NCI-H1417 (cell line): Measurements from ENCODE around the gene MYO16.
A peak's percentile ranks its signal among the peaks of the same experiment; 100 is the strongest.
"Not testable (repeated sequence)": the region's sequence is repeated elsewhere in the genome, so short reads cannot be mapped to it uniquely, and the experiment has no call there.

Source experiments
- DNase-seq, 3 experiments: peaks; one replicate each; lab custom pipeline; 2025; lab: John Stamatoyannopoulos, UW

MYO16 gene

DNA sequence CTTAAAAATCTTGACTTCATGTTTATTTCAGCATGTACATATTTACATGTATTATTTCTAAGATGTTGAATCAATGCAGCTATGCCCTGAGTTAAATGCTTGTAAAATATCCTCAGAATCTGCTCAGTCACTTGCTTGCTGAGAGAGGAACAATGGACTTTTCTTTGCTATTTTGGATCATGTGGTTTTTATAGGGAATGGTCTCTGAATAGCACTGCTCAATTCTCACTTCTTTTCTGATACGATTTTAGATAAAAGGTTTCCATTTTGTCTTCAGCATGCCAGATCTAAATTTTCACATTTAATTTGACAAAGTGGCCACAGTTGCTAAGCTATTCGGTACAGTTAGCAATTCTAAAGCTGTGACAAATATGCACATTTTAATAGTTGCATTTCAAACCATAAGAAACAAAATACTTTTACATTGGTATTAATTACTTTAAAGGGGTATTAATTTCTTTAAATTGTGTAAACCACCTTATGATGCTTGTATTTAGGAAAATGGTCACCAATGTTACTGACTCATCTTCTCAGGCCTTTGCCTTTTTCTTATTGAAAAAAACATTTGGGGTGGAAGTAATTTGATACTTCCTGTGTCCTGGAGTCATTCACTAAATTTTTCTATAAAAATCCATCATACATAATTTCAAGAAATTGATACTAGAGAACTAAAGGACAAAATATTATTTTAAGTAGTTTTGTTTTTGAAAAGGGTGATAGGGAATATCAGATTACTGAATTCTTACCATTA, 113.5 kb downstream of the MYO16 start:
- DNase-seq: no peak

DNA sequence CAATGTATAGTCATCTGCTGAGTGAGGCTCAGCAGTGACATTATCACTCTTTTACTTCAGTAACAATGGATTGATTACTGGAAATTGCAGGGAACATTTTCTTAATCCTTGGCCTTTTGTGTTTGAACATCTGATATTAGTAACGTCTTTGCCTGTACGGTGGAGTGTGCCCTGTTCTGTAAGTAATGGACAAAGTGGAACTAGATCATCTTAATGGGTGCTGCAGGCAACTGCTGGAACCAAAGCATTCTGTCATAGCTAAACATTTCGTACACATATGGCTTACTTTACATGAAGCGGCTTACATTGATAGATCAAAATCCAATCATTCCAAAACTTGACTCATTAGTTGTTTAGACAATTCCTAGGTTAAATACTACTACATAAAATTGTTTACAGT, 114.1 kb downstream of the MYO16 start:
- DNase-seq: no peak

DNA sequence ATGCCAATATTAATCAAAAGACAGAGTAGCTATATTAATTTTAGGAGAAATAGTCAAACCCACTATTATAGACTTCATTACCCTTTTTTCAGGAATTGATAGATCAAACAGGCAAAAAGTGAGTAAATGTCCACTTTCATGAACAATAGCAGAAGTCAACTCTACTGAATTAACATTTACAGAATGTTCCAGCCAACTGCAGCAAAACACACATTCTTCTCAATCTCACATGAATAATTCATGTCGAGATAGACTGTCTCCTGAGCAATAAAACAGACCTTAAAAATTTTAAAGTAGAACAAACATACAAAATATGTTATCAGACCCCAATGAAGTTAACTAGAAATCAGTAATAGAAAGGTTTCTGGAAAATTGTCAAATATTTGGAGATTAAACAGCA, 118.4 kb downstream of the MYO16 start:
- DNase-seq: no peak

DNA sequence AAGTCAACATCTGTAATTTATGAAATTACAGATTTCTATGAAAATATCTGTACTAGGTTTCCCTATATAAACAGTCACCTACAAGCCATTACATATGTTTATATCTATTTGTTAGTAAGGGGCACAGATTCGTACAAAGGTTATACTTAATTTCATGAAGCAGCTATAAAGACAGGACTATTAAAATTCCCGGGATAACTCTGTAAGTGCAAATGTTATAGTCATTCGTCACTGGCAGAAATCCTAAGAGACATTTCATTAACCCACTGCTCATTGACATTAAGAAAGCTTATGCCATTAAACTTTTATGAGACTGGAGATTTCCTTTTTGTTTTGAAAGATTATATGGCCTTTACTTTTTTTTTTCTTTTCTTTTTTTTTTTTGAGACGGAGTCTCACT, 122.9 kb downstream of the MYO16 start:
- DNase-seq: no peak

DNA sequence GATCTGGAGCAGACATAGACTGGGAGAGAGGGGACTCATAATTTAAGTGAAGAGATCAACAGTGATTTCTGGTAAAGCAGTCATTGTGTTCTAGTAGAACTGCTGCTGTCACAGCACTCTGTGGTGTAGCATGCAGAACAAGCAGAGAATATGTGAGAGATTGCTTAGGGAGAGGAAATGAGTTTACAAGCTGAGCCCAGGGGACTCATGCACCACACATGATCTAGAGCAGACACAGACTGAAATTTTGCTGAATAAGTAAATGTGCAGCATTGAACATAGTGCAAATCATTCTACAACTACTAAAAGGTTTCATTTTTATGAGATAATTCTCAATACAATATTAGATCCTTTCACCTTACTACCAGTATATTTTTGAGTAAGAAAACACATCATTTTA, 125.7 kb downstream of the MYO16 start:
- no peak for DNase-seq

DNA sequence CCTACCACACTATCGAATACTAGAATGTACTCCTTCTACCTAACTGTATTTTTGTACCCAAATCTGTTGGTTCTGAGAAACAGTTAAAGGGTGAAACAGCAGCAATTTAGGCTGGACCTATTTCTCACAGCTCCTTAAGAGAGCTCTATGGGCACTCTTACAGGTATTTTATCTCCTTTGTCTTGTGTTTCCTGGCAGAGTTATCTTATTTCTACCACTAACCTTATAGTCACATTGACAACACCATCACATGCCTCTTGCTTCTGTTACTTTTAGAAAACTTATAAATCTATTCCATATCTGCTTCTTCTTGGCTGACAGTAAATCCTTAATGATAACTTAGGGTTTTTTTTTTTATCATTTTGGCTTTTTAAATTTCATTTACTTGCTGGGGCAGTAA, 130.7 kb downstream of the MYO16 start:
- no peak for DNase-seq

DNA sequence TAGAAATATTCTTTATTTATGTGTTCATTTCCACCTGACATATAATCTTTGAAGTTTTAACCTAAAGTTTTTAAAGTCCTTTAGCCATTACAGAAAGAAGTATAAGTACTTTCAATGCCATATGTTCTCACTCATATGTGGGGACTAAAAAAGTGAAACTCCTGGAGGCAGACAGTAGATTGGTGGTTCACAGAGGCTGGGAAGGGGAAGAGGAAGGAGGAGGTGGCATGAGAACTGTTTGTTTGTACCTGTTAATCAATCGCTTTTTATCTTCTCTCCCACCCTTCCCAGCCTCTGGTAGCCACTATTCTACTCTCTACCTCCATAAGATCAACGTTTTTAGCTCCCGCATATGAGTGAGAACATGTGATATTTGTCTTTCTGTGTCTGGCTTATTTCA, 131.1 kb downstream of the MYO16 start:
- no peak for DNase-seq

DNA sequence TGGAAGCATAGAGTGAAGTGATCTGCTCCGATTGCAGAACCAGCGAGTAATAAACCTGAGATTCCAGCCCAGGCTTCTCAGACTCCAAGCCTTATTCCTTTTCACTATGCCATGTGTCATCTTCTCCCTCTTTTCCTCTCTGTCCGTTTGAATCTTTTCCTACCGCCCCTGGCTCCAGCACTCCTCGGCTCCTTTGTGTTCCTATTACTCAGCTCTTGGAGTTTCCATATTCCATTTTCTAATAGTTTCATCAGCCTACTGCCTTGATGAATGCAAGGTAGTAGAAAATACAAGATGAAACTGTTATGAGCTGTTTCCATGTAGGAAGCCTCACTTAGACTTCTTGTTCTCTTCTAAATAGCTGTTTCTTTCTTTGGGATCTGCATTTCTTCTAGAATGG, 138.6 kb downstream of the MYO16 start:
- DNase-seq: no peak

DNA sequence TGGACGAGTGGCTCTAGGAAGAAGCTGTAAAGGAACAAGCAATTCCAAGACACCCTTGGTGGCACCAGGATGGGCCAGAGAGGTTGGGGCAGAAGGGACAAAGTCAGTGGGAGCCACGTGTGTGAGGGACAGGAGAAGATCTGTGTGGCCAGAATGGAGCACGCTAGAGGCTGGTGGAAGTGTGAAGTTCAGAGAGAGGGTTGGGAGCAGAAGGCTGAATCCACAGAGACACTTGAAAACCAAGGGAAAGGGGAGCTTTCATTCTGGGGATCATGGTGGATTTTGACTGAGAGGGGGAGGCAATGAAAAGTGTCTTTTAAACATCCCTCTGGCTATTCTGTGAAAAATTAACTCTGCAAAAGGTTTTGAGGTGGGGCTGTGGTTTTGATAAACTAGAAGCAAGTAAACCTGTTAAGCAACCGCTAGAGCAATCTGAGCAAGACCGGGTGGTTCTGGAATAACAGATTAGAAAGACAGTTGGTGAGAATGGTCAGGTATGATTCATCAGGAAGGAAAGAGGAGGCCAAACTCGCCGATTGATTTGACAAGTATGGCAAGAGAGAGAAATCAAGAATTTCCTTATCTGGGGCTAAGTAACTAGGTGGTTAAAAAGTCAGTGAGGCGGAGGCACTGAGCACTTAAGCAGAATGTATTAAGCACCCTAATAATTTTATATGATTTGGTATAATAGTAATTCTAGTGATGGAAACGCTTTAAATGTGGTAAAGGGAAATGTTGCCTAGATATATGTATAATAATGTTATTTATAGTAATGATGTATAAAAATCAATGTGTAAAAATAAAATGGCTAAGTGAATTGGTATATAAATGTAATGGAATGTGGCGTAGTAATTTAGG, 140.0 kb downstream of the MYO16 start:
- DNase-seq: no peak

DNA sequence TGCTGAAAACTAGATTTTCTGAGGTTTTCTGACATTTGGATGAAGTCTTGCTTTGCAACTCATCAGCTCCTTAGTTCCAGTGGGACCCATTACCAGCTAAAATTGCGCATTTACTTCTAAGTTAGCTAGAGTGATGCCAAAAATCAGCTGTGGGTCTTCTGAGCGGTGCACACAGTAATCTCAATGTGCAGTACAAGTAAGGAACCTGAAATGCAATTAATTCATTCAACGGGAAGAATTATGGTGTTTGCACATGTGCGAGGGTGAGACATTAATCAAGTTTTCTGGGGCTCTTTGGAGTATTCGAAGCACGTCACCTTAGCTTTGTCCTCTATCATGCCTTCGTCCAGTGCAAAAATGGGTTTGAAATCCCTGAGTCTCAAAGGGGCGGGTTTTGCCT, 146.2 kb downstream of the MYO16 start:
- DNase-seq: no peak

DNA sequence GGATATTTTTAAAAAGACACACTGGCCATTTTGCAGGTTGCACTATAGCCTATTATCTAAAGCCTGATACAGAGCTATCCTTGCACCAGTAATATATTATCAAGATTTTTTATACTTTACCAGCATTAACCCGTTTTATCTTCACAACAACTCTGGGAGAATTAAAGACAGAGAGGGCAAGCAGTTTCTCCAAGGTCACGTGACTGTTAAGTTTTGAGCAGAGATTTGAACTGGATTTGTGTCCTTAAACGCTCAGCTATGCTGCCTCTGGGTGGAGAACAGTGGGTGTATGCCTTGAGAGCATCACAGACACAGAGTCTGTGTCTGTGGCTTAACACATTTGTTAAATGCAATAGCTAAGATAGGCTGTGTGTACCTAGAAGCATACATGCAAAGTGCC, 147.2 kb downstream of the MYO16 start:
- no peak for DNase-seq

DNA sequence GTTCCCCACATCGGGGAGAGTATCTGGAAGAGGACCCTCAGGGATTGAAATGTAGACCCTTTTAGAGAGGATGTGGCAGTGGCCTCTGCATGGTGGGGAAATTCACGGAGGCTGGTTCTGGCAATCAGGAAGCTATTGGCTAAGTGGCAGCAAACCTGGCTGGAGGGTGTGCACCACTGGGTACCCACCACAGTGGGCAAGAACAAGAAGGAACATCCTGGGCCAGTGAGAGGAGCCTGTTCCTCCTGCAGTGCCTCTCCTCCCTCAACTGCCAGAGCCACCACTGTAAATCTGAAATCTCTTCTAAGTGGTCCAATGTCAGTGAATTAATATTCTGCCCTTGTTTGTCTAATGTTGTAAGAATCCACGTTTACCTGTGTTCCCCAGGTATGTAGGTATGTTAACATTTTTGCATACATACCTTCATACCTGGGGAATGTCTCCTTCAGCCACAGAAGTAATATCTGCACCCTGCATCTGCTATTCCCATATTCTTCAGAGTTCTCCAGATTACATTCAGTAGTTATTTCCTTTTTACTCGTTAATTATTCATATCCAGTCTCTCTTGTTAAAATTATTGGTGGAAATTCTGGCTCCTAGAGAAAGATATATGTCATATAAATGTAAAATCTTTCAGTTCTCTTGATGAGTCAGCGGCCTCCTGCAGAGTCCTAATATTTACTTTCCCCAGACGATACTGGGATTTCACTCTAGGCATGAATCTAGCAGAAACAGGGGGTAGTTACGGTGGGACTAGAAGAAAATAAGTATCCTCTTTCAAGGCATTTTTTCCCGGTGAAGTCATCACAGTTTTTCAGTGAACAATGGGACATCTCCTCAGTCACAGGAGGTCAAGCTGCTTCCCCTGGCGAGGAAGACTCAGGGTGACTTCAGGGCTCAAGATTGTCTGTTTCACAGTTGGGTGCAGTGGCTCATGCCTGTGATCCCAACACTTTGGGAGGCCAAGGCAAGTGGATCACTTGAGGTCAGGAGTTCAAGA, 148.3 kb downstream of the MYO16 start:
- DNase-seq: no peak

DNA sequence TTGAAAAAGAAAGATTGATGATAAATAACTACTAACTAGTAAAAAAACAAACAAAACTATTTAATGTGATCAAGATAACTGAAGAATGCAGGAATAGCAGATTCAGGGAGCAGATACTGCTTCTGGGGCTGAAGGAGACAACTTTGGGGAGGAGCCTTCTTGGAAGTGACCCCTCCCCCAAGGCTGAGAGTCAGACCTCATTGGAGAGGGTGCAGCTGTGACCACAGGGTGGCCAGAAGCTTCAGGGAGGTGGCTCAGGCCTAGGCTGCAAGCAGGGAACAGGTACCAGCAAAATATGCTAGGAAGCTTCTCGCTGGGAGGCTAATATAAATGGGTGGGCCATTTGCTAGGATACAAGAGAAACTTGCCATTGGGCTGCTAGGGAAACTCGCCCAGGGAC, 149.9 kb downstream of the MYO16 start:
- no peak for DNase-seq

DNA sequence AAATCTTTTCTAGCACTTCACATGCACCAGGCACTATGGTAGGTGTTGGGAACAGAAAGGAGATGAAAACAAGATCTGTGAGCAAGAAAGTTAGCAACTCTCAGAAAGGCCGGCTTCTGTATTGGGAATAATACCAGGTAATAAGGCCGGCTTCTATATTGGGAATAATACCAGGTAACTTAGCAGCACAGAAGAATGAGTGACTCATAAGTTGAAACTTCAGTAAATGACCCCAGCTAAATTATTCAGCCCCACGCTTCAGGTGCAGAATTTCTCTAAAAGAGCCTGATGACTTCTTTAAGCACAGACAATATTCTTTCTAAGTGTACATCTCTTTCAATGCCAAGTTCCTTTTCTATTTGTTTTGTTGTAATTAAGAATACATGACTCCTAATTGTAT, 151.3 kb downstream of the MYO16 start:
- no peak for DNase-seq

DNA sequence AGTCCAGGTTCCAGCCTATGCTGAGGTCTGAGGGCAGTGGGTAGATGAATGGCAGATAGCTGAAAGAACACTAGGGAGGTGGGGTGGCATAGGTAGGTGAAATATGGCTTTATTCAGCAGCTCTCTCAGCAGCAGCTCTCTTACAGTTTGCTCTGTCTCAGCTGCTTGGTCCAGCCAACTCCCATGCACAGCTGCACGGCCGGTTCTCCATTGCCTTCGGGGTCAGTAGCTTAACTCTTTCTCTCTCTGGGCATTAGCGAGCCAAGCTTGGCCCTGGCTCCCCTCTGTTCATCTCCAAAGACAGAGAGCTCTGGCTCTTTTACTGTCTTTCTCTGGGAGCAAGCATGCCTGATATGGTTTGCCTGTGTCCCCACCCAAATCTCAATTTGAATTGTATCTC, 151.9 kb downstream of the MYO16 start:
- DNase-seq: no peak

DNA sequence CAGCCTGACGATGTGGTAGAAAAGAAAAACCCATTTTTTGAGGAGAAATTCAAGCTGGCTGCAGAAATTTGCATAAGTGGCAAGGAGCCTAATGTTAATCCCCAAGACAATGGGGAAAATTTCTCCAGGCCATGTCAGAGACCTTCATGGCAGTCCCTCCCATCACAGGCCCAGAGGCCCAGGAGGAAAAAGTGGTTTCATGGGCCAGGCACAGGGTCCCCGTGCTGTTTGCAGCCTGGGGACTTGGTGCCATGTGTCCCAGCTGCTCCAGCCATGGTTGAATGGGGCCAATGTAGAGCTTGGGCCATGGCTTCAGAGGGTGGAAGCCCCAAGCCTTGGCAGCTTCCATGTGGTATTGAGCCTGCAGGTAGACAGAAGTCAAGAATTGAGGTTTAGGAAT, 153.1 kb downstream of the MYO16 start:
- DNase-seq: not testable (repeated sequence)

DNA sequence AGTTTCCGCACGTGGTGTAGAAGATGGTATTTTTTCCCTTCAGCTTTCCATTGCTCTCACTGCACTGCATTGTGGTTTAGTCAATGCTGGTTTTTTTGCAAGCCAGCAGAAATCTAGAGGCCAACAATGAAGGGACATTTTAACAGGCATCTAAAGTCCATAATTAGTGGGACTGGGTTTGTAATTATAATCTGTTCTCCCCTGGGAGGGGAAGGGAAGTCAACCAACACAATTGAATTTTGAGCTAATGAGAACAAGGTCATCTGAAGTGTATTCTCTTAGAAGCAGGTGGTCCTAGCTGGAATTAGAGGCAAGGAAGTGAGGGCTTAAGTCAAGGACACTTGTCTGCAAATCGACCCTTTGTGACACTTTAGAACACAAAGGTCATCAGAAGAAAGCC, 156.4 kb downstream of the MYO16 start:
- DNase-seq: peak in 1 of 3 experiments; percentile 65

DNA sequence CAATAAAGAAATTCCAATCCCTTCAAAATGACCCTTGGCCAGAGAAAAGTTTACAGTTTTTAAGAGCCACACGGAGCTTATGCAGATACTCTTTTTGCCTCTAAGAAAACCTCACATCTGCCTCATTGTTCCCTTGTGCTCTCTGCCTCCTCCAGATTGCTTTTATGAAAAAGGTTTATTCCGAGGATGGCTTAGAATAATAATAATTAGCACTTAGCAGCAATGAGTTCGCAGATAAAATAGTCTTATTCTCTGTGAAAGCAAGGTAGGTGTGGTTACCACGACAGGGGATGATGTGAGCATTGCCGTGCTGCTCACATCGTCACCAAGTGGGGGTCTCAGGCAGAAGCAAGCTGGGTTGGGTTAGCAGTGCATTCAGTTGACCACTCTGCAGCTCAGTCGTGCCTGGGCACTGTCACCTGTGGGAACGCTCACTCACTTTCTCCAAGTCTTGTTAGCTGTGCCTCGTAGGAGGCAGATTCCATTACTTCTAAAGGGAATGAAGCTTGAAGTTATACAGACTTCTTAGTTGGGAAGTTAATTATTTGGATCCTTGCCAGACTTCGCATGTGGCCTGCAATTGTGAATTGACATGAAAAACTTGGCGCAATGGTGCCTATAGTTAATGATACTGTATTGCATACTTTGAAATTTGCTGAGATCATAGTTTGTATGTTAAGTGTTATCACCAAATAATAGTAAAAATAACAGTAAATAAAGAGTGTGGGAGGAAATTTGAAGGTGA, 157.2 kb downstream of the MYO16 start:
- DNase-seq: no peak

DNA sequence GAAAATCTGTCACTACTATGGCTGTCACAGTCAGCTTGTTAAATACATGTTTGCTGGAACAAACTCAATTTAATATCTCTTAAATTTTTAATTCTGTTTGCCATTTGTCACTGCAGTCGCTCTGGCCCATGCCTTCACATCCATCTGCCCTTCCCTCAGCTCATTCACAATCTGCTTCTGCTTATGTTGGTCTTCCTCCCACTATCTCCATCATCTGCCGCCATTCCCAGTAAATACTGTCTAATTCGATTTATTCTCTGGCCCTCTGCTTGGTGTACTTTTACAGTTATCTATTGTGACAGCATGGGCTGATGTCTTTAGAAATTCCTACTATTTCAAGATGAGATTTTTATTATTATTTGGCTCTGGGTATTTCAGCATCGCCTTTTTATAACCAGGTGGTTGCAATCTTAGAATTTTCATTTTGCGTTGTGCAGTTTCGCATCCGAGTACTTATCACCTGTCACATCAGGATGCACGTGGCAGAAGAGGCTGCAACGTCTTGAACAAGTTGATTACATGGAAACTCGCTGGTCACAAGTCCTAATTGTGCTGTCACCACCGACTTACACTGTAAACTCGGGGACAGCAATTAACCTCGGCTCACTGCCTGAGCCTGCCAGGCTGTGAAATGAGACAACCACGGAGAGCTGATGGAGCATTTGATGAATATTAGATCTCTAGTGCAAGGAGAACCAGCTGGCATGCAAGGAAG, 158.4 kb downstream of the MYO16 start:
- peak in 1 of 3 experiments; percentile 28 for DNase-seq

DNA sequence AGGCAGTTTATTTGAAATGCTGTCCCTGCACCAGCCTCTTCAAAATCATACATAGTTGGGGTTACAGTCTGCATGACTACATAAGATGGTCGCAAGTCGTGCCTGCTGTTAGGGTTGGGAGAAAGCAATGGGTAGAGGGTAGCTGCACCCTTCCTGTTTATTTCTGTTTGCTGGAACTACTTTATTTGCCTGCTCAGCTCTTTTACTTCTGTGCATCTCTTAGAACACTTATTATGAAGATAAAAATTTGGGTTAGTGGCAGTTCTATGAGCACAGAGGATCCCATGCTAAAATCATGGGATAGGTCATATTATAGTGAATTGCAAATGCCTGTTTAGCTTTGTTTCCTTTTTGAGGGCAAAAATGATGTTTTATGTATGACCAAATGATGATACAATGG, 160.1 kb downstream of the MYO16 start:
- DNase-seq: no peak

DNA sequence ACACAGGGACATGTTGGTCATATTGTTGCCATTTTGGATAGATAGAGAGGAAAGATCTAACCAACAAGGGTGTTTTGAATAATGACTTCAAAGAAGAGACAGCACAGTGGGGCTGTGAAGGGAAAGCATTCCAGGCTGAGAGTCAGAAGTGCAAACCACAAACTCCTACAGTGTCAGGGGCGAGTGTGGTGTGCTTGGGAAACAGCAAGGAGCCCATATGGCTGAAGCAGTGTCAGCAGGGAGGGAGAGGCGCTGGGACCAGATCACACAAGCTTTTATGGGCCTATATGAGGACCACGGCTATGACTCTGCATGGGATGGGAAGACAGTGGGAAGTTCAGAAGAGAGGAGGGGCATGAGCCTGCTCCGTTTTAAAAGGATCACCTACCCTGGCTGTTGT, 166.4 kb downstream of the MYO16 start:
- no peak for DNase-seq
